Brain microvascular endothelial cell (primary cell): ENCODE results near the gene TRIM73.
"Not testable (repeated sequence)": the region's sequence is repeated elsewhere in the genome, so short reads cannot be mapped to it uniquely, and the experiment has no call there.

Experiments
- DNase-seq: peaks from one replicate; pipeline ENCODE4 v3.0.0-alpha.2; 2020
- H3K27ac ChIP-seq: fragments of 250-450 bp; sonication (Bioruptor Pico); 2 replicates; pipeline ENCODE4 v1.5.1; 2020; ENCODE audit warnings: mild to moderate bottlenecking, moderate library complexity
- H3K27me3 ChIP-seq: fragments of 250-450 bp; sonication (Bioruptor Pico); replicated peaks from 2 replicates; pipeline ENCODE4 v1.5.1; 2020; ENCODE audit warnings: mild to moderate bottlenecking
- H3K36me3 ChIP-seq: fragments of 250-450 bp; sonication (Bioruptor Pico); replicated peaks from 2 replicates; pipeline ENCODE4 v1.5.1; 2020; ENCODE audit warnings: mild to moderate bottlenecking
- H3K4me3 ChIP-seq: 2 replicates; pipeline ENCODE4 v1.5.1; 2011; ENCODE audit warnings: low read depth, mild to moderate bottlenecking, control low read depth, low read length, moderate library complexity
- in situ Hi-C: cut with HindIII; loops from 2 replicates; pipeline ENCODE4 v1.10.0; 2017; ENCODE audit warnings: low sequenced_read_pairs, low pct_ligation_motif_present

The TRIM73 gene

GRCh38 chr7:75395329-75395728, at the start of gene TRIM73:
TRIM73 (plus strand) TSS chr7:75395629; CDS start chr7:75398934, 3,305 bp downstream.
- H3K4me3 ChIP-seq, DNase-seq, H3K27ac ChIP-seq, in situ Hi-C loops, H3K27me3 ChIP-seq, H3K36me3 ChIP-seq: not testable (repeated sequence)

GRCh38 chr7:75358671-75359541, 36.5 kb upstream of the TRIM73 start:
- DNase-seq, H3K27me3 ChIP-seq, in situ Hi-C loops, H3K27ac ChIP-seq, H3K36me3 ChIP-seq: not testable (repeated sequence)
- peak overlapping the region; percentile 52 for H3K4me3 ChIP-seq

- H3K27ac ChIP-seq, DNase-seq, H3K36me3 ChIP-seq, in situ Hi-C loops, H3K27me3 ChIP-seq: not testable (repeated sequence)
- H3K4me3 ChIP-seq: peak overlapping the region; percentile 35
Measured at GRCh38 chr7:75359542-75359848, 35.9 kb upstream of the TRIM73 start.

- in situ Hi-C loops, H3K27ac ChIP-seq, DNase-seq, H3K4me3 ChIP-seq, H3K36me3 ChIP-seq, H3K27me3 ChIP-seq: not testable (repeated sequence)
Measured at GRCh38 chr7:75364079-75364478, 31.4 kb upstream of the TRIM73 start.

- H3K27me3 ChIP-seq, H3K36me3 ChIP-seq, H3K27ac ChIP-seq, DNase-seq, in situ Hi-C loops, H3K4me3 ChIP-seq: not testable (repeated sequence)
Measured at GRCh38 chr7:75366643-75367042, 28.8 kb upstream of the TRIM73 start.

GRCh38 chr7:75367313-75367712, 28.1 kb upstream of the TRIM73 start:
- H3K36me3 ChIP-seq, H3K27me3 ChIP-seq, H3K4me3 ChIP-seq, DNase-seq, in situ Hi-C loops, H3K27ac ChIP-seq: not testable (repeated sequence)

GRCh38 chr7:75374144-75374518, 21.3 kb upstream of the TRIM73 start:
- H3K27ac ChIP-seq, in situ Hi-C loops, H3K36me3 ChIP-seq, H3K27me3 ChIP-seq, DNase-seq, H3K4me3 ChIP-seq: not testable (repeated sequence)

GRCh38 chr7:75374519-75375317, 20.7 kb upstream of the TRIM73 start:
- H3K4me3 ChIP-seq, H3K27me3 ChIP-seq, in situ Hi-C loops, DNase-seq, H3K27ac ChIP-seq, H3K36me3 ChIP-seq: not testable (repeated sequence)

GRCh38 chr7:75393194-75393593, 2.2 kb upstream of the TRIM73 start:
- H3K4me3 ChIP-seq, H3K27me3 ChIP-seq, H3K27ac ChIP-seq, in situ Hi-C loops, DNase-seq, H3K36me3 ChIP-seq: not testable (repeated sequence)

GRCh38 chr7:75397865-75398264, 2.4 kb downstream of the TRIM73 start:
- H3K36me3 ChIP-seq, H3K27me3 ChIP-seq, DNase-seq, H3K4me3 ChIP-seq, in situ Hi-C loops, H3K27ac ChIP-seq: not testable (repeated sequence)

- in situ Hi-C loops, H3K27me3 ChIP-seq, DNase-seq, H3K4me3 ChIP-seq, H3K36me3 ChIP-seq, H3K27ac ChIP-seq: not testable (repeated sequence)
Measured at GRCh38 chr7:75398771-75399700, 3.6 kb downstream of the TRIM73 start.

- H3K36me3 ChIP-seq, H3K27ac ChIP-seq, in situ Hi-C loops, DNase-seq, H3K4me3 ChIP-seq, H3K27me3 ChIP-seq: not testable (repeated sequence)
Measured at GRCh38 chr7:75400575-75400974, 5.1 kb downstream of the TRIM73 start.

GRCh38 chr7:75403455-75404443, 8.3 kb downstream of the TRIM73 start:
- H3K4me3 ChIP-seq, DNase-seq, H3K36me3 ChIP-seq, H3K27ac ChIP-seq, in situ Hi-C loops, H3K27me3 ChIP-seq: not testable (repeated sequence)
